ENCODE data around the gene RUNDC3A.

The RUNDC3A gene

DNA sequence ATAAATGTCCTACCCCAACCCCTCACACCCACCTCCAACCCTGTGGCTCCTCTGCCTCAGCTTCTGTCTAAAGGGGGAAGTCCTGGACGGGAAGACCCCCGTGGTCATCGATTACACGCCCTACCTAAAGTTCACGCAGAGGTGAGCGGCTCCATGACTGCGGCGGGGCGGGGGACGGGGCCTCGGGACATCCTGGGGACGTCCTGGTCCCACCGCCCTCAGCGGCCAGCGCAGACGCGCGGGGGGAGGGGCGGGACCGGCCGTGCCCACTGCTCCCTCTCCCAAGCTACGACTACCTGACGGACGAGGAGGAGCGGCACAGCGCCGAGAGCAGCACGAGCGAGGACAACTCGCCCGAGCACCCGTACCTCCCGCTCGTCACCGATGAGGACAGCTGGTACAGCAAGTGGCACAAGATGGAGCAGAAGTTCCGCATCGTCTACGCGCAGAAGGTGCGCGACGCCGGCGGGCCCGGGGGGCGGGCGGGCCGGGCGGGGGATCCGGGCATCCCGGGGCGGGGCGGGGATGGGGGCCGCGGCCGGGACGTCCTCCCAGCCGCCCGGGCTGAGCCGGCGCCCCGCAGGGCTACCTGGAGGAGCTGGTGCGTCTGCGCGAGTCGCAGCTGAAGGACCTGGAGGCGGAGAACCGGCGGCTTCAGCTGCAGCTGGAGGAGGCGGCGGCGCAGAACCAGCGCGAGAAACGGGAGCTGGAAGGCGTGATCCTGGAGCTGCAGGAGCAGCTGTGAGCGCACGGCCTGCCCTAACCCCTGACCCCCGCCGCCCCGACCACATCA is 6.7 kb downstream of the RUNDC3A start (continued):
- no peak for TF ChIP-seq REPIN1 (tag by site-specific recombination; IDR thresholded peaks at IDR 0.05; ENCODE audit: low read depth)
- no peak for TF ChIP-seq ZNF596 (tag by site-specific recombination; IDR thresholded peaks at IDR 0.05)
- no peak for TF ChIP-seq ZBTB21 (tag by site-specific recombination; IDR thresholded peaks at IDR 0.05)
- 0 out of 2 replicates have a peak, but pooled peaks have one; percentile 16 for TF ChIP-seq KLF8 (tag by site-specific recombination; IDR thresholded peaks at IDR 0.05)
- TF ChIP-seq GLIS1 (tag by site-specific recombination; IDR thresholded peaks at IDR 0.05) = peak; percentile 51
- TF ChIP-seq HOXC10 (CRISPR knock-in tag; IDR thresholded peaks at IDR 0.05) = no peak
- no peak for TF ChIP-seq ZNF768 (tag by site-specific recombination; IDR thresholded peaks at IDR 0.05)
- no peak for TF ChIP-seq ZNF114 (tag by site-specific recombination; IDR thresholded peaks at IDR 0.05)
- TF ChIP-seq ZNF555 (tag by site-specific recombination; conservative IDR thresholded peaks at IDR 0.05) = no peak
- TF ChIP-seq ZNF37A (tag by site-specific recombination; IDR thresholded peaks at IDR 0.05) = no peak
- 0 out of 2 replicates have a peak, but pooled peaks have one; percentile 25 for TF ChIP-seq ZNF2 (tag by site-specific recombination; IDR thresholded peaks at IDR 0.05)
- no peak for TF ChIP-seq ZNF785 (tag by site-specific recombination; IDR thresholded peaks at IDR 0.05)
- TF ChIP-seq, protein P1, sequence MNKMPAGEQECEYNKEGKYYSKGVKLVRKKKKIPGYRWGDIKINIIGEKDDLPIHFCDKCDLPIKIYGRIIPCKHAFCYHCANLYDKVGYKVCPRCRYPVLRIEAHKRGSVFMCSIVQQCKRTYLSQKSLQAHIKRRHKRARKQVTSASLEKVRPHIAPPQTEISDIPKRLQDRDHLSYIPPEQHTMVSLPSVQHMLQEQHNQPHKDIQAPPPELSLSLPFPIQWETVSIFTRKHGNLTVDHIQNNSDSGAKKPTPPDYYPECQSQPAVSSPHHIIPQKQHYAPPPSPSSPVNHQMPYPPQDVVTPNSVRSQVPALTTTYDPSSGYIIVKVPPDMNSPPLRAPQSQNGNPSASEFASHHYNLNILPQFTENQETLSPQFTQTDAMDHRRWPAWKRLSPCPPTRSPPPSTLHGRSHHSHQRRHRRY (tag by site-specific recombination; IDR thresholded peaks at IDR 0.05) = no peak
- TF ChIP-seq ZNF169 (tag by site-specific recombination; IDR thresholded peaks at IDR 0.05) = no peak
- TF ChIP-seq KLF9 (tag by site-specific recombination; IDR thresholded peaks at IDR 0.05; ENCODE audit: low read depth) = 0 out of 2 replicates have a peak, but pooled peaks have one; percentile 51
- TF ChIP-seq GLIS2 (tag by site-specific recombination; IDR thresholded peaks at IDR 0.05) = peak; percentile 59; the same call in 1 of the 2 replicates
- no peak for TF ChIP-seq ZNF202 (tag by site-specific recombination; IDR thresholded peaks at IDR 0.05; ENCODE audit: borderline replicate concordance)
- TF ChIP-seq, protein P2, sequence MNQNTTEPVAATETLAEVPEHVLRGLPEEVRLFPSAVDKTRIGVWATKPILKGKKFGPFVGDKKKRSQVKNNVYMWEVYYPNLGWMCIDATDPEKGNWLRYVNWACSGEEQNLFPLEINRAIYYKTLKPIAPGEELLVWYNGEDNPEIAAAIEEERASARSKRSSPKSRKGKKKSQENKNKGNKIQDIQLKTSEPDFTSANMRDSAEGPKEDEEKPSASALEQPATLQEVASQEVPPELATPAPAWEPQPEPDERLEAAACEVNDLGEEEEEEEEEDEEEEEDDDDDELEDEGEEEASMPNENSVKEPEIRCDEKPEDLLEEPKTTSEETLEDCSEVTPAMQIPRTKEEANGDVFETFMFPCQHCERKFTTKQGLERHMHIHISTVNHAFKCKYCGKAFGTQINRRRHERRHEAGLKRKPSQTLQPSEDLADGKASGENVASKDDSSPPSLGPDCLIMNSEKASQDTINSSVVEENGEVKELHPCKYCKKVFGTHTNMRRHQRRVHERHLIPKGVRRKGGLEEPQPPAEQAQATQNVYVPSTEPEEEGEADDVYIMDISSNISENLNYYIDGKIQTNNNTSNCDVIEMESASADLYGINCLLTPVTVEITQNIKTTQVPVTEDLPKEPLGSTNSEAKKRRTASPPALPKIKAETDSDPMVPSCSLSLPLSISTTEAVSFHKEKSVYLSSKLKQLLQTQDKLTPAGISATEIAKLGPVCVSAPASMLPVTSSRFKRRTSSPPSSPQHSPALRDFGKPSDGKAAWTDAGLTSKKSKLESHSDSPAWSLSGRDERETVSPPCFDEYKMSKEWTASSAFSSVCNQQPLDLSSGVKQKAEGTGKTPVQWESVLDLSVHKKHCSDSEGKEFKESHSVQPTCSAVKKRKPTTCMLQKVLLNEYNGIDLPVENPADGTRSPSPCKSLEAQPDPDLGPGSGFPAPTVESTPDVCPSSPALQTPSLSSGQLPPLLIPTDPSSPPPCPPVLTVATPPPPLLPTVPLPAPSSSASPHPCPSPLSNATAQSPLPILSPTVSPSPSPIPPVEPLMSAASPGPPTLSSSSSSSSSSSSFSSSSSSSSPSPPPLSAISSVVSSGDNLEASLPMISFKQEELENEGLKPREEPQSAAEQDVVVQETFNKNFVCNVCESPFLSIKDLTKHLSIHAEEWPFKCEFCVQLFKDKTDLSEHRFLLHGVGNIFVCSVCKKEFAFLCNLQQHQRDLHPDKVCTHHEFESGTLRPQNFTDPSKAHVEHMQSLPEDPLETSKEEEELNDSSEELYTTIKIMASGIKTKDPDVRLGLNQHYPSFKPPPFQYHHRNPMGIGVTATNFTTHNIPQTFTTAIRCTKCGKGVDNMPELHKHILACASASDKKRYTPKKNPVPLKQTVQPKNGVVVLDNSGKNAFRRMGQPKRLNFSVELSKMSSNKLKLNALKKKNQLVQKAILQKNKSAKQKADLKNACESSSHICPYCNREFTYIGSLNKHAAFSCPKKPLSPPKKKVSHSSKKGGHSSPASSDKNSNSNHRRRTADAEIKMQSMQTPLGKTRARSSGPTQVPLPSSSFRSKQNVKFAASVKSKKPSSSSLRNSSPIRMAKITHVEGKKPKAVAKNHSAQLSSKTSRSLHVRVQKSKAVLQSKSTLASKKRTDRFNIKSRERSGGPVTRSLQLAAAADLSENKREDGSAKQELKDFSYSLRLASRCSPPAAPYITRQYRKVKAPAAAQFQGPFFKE (tag by site-specific recombination; IDR thresholded peaks at IDR 0.05; ENCODE audit: borderline replicate concordance) = no peak
- peak; percentile 86 for TF ChIP-seq ZNF335 (tag by site-specific recombination; conservative IDR thresholded peaks at IDR 0.05)
- no peak for TF ChIP-seq ZBTB1 (tag by site-specific recombination; IDR thresholded peaks at IDR 0.05)
- TF ChIP-seq, protein P3, sequence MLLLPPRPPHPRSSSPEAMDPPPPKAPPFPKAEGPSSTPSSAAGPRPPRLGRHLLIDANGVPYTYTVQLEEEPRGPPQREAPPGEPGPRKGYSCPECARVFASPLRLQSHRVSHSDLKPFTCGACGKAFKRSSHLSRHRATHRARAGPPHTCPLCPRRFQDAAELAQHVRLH (tag by site-specific recombination; IDR thresholded peaks at IDR 0.05) = no peak
- TF ChIP-seq, protein P4, sequence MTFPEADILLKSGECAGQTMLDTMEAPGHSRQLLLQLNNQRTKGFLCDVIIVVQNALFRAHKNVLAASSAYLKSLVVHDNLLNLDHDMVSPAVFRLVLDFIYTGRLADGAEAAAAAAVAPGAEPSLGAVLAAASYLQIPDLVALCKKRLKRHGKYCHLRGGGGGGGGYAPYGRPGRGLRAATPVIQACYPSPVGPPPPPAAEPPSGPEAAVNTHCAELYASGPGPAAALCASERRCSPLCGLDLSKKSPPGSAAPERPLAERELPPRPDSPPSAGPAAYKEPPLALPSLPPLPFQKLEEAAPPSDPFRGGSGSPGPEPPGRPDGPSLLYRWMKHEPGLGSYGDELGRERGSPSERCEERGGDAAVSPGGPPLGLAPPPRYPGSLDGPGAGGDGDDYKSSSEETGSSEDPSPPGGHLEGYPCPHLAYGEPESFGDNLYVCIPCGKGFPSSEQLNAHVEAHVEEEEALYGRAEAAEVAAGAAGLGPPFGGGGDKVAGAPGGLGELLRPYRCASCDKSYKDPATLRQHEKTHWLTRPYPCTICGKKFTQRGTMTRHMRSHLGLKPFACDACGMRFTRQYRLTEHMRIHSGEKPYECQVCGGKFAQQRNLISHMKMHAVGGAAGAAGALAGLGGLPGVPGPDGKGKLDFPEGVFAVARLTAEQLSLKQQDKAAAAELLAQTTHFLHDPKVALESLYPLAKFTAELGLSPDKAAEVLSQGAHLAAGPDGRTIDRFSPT (tag by site-specific recombination; IDR thresholded peaks at IDR 0.05) = peak; percentile 67; the same call in 1 of the 2 replicates
- TF ChIP-seq, protein P5, sequence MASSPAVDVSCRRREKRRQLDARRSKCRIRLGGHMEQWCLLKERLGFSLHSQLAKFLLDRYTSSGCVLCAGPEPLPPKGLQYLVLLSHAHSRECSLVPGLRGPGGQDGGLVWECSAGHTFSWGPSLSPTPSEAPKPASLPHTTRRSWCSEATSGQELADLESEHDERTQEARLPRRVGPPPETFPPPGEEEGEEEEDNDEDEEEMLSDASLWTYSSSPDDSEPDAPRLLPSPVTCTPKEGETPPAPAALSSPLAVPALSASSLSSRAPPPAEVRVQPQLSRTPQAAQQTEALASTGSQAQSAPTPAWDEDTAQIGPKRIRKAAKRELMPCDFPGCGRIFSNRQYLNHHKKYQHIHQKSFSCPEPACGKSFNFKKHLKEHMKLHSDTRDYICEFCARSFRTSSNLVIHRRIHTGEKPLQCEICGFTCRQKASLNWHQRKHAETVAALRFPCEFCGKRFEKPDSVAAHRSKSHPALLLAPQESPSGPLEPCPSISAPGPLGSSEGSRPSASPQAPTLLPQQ (tag by site-specific recombination; IDR thresholded peaks at IDR 0.05) = no peak; the same call in 1 of the 2 replicates
- TF ChIP-seq KLF1 (tag by site-specific recombination; IDR thresholded peaks at IDR 0.05) = peak; percentile 39
- TF ChIP-seq ZFHX2 (tag by site-specific recombination; conservative IDR thresholded peaks at IDR 0.05) = peak; percentile 7; the same call in 1 of the 2 replicates
- peak; percentile 88 for TF ChIP-seq ZBTB17 (tag by site-specific recombination; IDR thresholded peaks at IDR 0.05)
- no peak for TF ChIP-seq ZNF830 (tag by site-specific recombination; IDR thresholded peaks at IDR 0.05; ENCODE audit: low read depth)
- TF ChIP-seq ZNF274 (IDR thresholded peaks at IDR 0.05; ENCODE audit: low read length) = no peak
- no peak for TF ChIP-seq ZNF274 (tag by site-specific recombination; IDR thresholded peaks at IDR 0.05; ENCODE audit: borderline replicate concordance)
- TF ChIP-seq ZIC2 (tag by site-specific recombination; IDR thresholded peaks at IDR 0.05) = peak; percentile 54; the same call in 1 of the 2 replicates
